ENCODE measurements around the gene CORIN.

GRCh38 chr4:47577779-47578553, 259.9 kb downstream of the CORIN start:
- TF ChIP-seq CTCF (IDR thresholded peaks at IDR 0.05; ENCODE audit: low read length) (no peak), EZH2 (optimal IDR thresholded peaks at IDR 0.05; ENCODE audit: low read depth, low read length) (no peak)

Data from MM.1S (cell line).